HEK293T (cell line): ENCODE data around the gene OPCML.

Source experiments
- CTCF ChIA-PET: fragments of 350-600 bp; formaldehyde crosslinking; extraction: SDS; loops from one replicate; lab custom pipeline; 2021; ENCODE audit warnings: antibody characterized with exemption, inconsistent platforms; lab: Yijun Ruan, JAX
- POLR2A ChIA-PET: fragments of 350-600 bp; formaldehyde crosslinking; extraction: SDS; loops from one replicate; lab custom pipeline; 2020; ENCODE audit warnings: antibody characterized with exemption, inconsistent platforms; lab: Yijun Ruan, JAX
- DNase-seq: peaks from one replicate; pipeline ENCODE4 v3.0.0; 2012; ENCODE audit warnings: mixed read lengths; ENCODE audit errors: extremely low spot score
- ARNT ChIP-seq: fragments of 450-650 bp; IDR thresholded peaks from 2 replicates; pipeline ENCODE4 v1.6.1; 2017; ENCODE audit warnings: mild to moderate bottlenecking
- BHLHE40 ChIP-seq: fragments of 450-650 bp; IDR thresholded peaks from 2 replicates; pipeline ENCODE4 v1.6.1; 2016; ENCODE audit warnings: mild to moderate bottlenecking, moderate library complexity, borderline replicate concordance
- CTBP1 ChIP-seq: fragments of 450-650 bp; IDR thresholded peaks from 2 replicates; pipeline ENCODE4 v1.6.1; 2016; ENCODE audit warnings: borderline replicate concordance
- ELF4 ChIP-seq: fragments of 450-650 bp; IDR thresholded peaks from 2 replicates; pipeline ENCODE4 v1.6.1; 2017; ENCODE audit warnings: antibody characterized with exemption
- FOXA1 ChIP-seq: fragments of 450-650 bp; IDR thresholded peaks from 2 replicates; pipeline ENCODE4 v1.6.1; 2016; ENCODE audit warnings: mild to moderate bottlenecking
- FOXK2 ChIP-seq: fragments of 450-650 bp; IDR thresholded peaks from 2 replicates; pipeline ENCODE4 v1.6.1; 2016; ENCODE audit warnings: mild to moderate bottlenecking
- FOXM1 ChIP-seq: fragments of 450-650 bp; IDR thresholded peaks from 2 replicates; pipeline ENCODE4 v1.6.1; 2017; ENCODE audit warnings: mild to moderate bottlenecking, borderline replicate concordance
- HDGF ChIP-seq: fragments of 450-650 bp; IDR thresholded peaks from 2 replicates; pipeline ENCODE4 v1.6.1; 2017; ENCODE audit warnings: antibody characterized with exemption, borderline replicate concordance
- L3MBTL2 ChIP-seq: fragments of 450-650 bp; conservative IDR thresholded peaks from 2 replicates; pipeline ENCODE4 v1.6.1; 2016; ENCODE audit warnings: mild to moderate bottlenecking
- LEF1 ChIP-seq: fragments of 450-650 bp; IDR thresholded peaks from 2 replicates; pipeline ENCODE4 v1.6.1; 2017; ENCODE audit warnings: mild to moderate bottlenecking, borderline replicate concordance
- NFRKB ChIP-seq: fragments of 450-650 bp; IDR thresholded peaks from 2 replicates; pipeline ENCODE4 v1.6.1; 2016; ENCODE audit warnings: mild to moderate bottlenecking, moderate library complexity
- SP1 ChIP-seq: fragments of 450-650 bp; IDR thresholded peaks from 2 replicates; pipeline ENCODE4 v1.6.1; 2017
- SUZ12 ChIP-seq: fragments of 450-650 bp; IDR thresholded peaks from 2 replicates; pipeline ENCODE4 v1.6.1; 2016; ENCODE audit warnings: mild to moderate bottlenecking
- TARDBP ChIP-seq: fragments of 450-650 bp; IDR thresholded peaks from 2 replicates; pipeline ENCODE4 v1.6.1; 2016
- ZNF384 ChIP-seq: fragments of 450-650 bp; IDR thresholded peaks from 2 replicates; pipeline ENCODE4 v1.6.1; 2016
- TF ChIP-seq, protein P1 (sequence below): fragments of 450-650 bp; IDR thresholded peaks from 2 replicates; pipeline ENCODE4 v1.6.1; 2016

OPCML gene

DNA sequence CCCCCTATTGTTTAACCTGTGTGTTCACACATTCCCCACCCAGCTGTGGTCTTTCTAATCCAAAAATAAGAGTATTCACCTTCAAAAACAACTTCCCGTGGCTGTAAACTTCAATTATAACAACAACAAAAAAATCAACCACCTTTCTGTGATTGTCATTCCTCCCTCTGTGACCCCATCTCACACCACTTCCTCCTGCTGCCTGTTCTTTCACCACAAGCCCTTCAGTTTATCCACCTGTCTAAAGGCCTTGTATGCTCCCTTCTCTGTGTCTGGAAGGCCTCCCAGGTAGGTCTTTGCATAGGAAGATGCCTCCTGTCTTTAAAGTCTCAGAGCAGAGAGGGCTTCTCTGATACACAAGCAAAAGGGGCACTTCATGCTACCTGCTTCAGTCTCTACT is 707.7 kb downstream of the OPCML start:
- ChIA-PET CTCF (no interaction called here), POLR2A (no interaction called here)
- no peak for DNase-seq
- TF ChIP-seq L3MBTL2 (no peak), CTBP1 (no peak), FOXM1 (no peak), FOXK2 (no peak), TARDBP (no peak)
- TF ChIP-seq, protein P1, sequence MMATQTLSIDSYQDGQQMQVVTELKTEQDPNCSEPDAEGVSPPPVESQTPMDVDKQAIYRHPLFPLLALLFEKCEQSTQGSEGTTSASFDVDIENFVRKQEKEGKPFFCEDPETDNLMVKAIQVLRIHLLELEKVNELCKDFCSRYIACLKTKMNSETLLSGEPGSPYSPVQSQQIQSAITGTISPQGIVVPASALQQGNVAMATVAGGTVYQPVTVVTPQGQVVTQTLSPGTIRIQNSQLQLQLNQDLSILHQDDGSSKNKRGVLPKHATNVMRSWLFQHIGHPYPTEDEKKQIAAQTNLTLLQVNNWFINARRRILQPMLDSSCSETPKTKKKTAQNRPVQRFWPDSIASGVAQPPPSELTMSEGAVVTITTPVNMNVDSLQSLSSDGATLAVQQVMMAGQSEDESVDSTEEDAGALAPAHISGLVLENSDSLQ: no peak

GRCh38 chr11:132822276-132822675 is 710.0 kb downstream of the OPCML start:
- POLR2A ChIA-PET: no interaction called here
- CTCF ChIA-PET: no interaction called here
- TF ChIP-seq LEF1 (no peak), TARDBP (no peak), NFRKB (no peak), ELF4 (no peak), ZNF384 (no peak)
- TF ChIP-seq, protein P1: no peak
- DNase-seq: no peak

- no peak for TF ChIP-seq SUZ12
- TF ChIP-seq ZNF384: no peak
- TF ChIP-seq L3MBTL2: no peak
- no peak for TF ChIP-seq FOXM1
- no peak for TF ChIP-seq NFRKB
- TF ChIP-seq SP1: no peak
- TF ChIP-seq FOXK2: no peak
- TF ChIP-seq FOXA1: no peak
- no peak for TF ChIP-seq CTBP1
- no peak for TF ChIP-seq HDGF
- no peak for TF ChIP-seq TARDBP
- TF ChIP-seq ELF4: no peak
- no peak for TF ChIP-seq LEF1
- TF ChIP-seq BHLHE40: no peak
- TF ChIP-seq, protein P1: no peak
- TF ChIP-seq ARNT: no peak
- ChIA-PET POLR2A (no interaction called here), CTCF (no interaction called here)
- DNase-seq: no peak
These were observed 710.8 kb downstream of the OPCML start for GRCh38 chr11:132821499-132821898.

GRCh38 chr11:132821014-132821413 is 711.3 kb downstream of the OPCML start:
- CTCF ChIA-PET: no interaction called here
- TF ChIP-seq NFRKB (no peak), ZNF384 (no peak), SP1 (no peak), FOXA1 (no peak)

GRCh38 chr11:132818951-132819350 is 713.4 kb downstream of the OPCML start:
- no peak for DNase-seq
- ChIA-PET POLR2A (no interaction called here), CTCF (no interaction called here)
- TF ChIP-seq LEF1: no peak
- TF ChIP-seq BHLHE40: no peak
- TF ChIP-seq ARNT: no peak

More at GRCh38 chr11:132821014-132821413, 711.3 kb downstream of the OPCML start:
- DNase-seq: no peak
- POLR2A ChIA-PET: no interaction called here

GRCh38 chr11:132817387-132817786 is 714.9 kb downstream of the OPCML start:
- DNase-seq: no peak
- ChIA-PET CTCF (no interaction called here), POLR2A (no interaction called here)
- TF ChIP-seq SUZ12 (no peak), FOXM1 (no peak), ZNF384 (no peak)
- TF ChIP-seq, protein P1: no peak

GRCh38 chr11:132814410-132814809 is 717.9 kb downstream of the OPCML start:
- DNase-seq: no peak
- POLR2A ChIA-PET: no interaction called here
- CTCF ChIA-PET: no interaction called here
- no peak for TF ChIP-seq NFRKB
- no peak for TF ChIP-seq BHLHE40
- no peak for TF ChIP-seq FOXA1
- TF ChIP-seq FOXM1: no peak
